ENCODE results near the gene HS2ST1.

DNA sequence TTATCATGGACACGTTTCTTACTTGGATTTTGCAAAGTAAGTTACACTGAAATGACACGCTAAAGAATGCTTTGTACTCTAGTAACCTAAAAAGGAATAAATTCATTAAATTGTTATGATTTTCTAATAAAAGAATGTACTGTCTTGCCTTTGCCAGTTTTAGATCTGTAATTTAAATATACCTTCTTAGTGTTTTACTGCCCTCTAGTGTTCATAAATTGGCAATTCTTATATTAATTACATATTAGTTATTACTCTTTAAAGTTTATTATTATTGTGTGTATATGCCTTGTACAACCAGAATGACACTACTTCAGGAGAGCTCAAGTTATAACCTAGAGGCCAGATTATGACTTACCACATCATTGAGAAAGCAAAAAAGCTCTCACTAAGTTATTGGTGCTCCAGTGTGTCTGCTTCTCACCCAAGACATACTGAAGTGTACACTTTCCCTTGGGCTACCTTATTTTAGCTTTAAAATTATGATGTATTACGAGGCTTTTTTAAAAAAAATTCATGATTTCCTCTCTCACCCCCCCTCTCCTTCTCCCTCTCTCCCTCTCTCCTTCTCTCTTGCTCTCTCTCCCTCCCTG lies 169.9 kb downstream of the HS2ST1 start:
- no peak for TF ChIP-seq EP300 (IDR thresholded peaks at IDR 0.05)
- no peak for TF ChIP-seq POLR2A (IDR thresholded peaks at IDR 0.05)

Data from ovary (tissue), 1 donor.